GM19452 (cell line): Measurements from ENCODE around the gene MYO3B.
"Not testable (repeated sequence)": the region's sequence is repeated elsewhere in the genome, so short reads cannot be mapped to it uniquely, and the experiment has no call there.

Source experiments
- ATAC-seq: cut with Tn5 transposase; IDR thresholded peaks from one replicate; pipeline ENCODE4 v1.9.1; 2021; ENCODE audit not compliant: unreplicated experiment

The MYO3B gene

DNA sequence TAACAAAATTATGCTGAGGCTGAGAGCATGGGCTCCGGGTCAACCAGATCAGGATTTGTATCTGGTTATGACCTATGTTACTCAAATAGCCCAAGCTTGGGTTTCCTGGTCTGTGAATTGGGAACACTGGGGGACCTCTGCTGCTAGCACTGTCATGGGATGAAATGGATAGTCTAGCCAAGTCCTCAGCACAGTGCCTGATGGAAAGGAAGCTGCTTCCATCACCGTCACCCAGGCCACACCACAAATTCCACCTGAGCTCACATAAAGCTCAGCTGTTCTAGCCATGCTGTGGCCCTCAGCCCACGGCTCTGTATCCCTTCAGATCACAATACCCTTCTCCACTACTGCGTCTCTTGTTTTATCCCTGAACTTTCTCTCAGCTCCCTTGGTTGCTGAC, 357.6 kb downstream of the MYO3B start:
- no peak for ATAC-seq

DNA sequence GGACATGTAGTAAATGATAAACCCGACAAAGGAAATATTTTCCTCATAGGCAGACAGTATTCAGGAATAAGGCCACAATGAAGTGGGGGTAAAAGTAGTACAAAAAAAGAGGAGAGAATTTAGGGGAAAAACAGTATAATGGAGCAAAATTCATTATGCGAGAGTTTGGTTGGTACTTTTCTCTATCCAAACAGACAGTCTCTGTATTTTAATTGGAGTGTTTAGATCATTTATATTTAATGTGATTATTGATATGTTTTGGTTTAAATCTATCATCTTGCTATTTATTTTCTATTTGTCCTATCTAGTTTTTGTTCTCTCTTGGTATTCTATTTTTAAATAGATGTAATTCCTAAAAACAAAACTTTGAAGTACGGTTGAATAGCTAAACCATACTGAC, 366.9 kb downstream of the MYO3B start:
- no peak for ATAC-seq

DNA sequence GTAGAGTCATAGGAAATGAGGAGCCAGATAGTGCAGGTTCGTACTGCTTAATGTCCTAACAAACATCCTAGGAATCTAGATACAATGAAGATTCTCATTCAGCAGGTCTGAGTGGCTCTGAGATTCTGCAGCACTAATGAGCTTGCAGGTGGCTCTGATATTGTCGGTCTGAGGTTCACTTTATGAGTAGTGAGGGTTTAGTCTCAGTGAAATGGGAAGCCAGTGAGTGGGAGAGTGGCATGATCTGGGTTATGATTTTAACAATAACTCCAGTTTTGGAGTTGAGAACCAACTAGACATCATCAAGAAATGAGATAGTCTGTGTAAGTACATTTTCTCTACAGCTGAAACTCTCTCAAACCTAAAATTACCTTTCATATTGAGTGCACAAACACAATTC, 370.4 kb downstream of the MYO3B start:
- no peak for ATAC-seq

DNA sequence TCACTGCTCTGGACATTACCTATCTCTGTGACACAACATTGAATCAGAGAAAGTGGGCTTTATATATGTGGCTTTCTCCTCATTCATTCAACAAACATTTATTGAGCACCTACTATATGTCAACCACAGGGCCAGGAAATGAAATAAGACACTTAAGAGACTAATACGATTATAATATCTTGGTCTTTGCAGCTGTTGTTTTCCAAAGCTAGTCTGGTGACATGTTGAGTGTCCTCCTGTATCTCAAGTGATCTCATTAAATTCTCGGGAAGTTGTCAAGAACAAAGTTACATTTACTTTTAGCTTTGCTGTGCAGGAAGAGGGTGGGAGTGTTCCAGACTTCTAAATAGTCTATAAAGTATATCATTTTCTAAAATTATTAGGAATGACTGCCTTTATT, 372.6 kb downstream of the MYO3B start:
- no peak for ATAC-seq

DNA sequence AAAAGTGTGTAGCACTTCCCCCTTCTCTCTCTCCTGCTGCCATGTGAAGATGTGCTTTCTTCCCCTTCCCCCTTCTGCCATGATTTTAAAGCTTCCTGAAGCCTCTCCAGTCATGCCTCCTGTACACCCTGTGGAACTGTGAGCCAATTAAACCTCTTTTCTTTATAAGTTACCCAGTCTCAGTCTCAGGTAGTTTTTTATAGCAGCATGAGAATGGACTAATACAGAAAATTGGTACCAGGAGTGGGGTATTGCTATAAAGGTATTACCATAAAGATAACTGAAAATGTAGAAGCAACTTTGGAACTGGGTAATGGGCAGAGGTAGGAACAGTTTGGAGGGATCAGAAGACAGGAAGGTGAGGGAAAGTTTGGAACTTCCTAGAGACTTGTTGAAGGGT, 374.0 kb downstream of the MYO3B start:
- not testable (repeated sequence) for ATAC-seq

DNA sequence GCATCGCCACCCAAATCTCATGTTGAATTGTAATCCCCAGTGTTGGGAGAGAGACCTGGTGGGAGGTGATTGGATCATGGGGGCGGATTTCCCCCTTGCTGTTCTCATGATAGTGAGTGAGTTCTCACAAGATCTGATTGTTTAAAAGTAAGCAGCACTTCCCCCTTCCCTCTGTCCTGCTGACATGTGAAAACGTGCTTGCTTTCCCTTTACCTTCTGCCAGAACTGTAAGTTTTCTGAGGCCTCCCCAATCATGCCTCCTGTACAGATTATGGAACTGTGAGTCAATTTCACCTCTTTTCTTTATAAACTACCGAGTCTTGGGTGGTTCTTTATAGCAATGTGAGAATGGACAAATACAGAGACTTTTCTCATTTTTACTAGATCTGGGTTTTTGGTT, 375.8 kb downstream of the MYO3B start:
- ATAC-seq: no peak

DNA sequence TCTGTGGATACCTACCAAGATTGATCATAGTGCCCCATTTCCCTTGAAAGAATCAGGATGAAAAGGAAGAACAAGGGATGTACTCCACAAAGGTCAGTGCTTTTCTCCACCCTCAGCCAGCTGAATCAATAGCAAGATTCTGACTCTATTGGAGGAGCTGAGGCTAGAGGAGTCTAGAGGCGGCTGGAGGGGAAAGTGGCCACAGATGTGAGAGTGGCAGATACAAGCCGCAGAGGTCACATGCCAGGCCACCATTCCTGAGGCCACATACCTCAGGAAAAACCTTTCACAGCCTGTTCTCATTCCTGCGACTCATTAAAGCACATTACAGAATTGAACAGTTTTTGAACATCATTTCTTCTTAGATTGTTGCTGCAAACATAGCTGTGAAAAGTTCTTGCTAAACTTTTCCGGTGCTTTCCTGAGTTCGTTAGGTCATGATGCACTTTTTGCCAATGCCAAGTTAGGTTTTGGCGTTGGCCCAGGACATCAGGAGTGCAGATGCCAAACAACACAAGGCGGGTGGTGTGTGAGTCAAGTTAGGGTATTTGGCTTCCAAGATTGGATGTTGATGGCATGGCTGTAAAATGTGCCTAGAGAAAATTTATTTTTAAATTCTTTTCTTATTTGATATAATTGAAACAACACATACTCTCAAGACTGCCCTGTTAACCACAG, 376.5 kb downstream of the MYO3B start:
- ATAC-seq: no peak

DNA sequence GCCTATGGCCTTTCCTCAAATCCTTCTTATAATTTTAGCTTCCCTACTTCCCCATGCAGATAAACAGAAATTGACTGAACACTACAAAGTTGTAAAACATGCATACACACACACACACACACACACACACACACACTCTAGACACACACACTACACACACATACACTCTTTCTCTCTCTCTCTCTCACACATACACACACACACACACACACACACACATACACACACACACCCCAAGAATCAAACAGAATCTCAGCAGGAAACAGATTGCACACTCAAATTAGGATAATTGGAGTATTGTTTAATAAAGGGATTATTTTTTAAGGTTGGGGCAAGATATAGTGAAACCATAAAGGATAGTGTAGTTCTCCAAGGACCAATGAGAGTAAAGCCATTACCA, 385.0 kb downstream of the MYO3B start:
- no peak for ATAC-seq

DNA sequence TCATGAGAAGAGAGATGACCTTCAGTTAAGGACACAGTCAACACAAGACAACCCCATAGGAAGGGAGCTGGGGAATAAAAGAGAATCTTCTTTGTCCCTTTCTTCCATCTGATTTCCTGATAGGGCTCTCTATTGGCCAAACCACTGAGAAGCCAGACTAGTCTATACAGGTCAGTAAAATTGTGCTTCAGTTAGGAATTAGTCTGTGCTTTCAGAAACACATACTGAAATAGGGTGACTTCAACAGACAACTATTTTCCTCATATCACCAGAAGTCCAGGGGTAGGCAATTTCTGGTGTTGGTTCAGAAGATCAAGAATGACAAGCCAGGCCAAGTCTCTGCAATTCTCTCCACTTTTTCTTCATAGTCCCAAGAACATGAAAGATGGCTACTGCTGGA, 385.5 kb downstream of the MYO3B start:
- no peak for ATAC-seq

DNA sequence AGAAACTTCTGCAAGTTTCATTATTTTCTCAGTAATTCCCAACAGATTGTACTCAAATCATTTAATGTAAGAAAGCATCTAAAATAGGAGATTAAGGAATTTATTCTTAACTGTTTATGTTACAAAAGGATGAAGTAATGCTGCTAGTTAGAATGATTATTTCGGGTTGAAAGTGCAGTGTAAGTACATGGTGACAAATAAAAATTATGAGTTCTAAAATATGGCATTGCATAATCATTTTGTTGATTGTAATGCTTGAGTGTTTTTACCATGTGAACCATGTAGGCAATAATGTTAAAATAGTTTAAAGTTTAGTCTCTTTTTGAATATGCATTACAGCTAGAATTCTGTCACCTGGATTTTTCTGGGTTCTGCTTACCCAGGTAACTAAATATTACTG, 388.2 kb downstream of the MYO3B start:
- ATAC-seq: no peak

DNA sequence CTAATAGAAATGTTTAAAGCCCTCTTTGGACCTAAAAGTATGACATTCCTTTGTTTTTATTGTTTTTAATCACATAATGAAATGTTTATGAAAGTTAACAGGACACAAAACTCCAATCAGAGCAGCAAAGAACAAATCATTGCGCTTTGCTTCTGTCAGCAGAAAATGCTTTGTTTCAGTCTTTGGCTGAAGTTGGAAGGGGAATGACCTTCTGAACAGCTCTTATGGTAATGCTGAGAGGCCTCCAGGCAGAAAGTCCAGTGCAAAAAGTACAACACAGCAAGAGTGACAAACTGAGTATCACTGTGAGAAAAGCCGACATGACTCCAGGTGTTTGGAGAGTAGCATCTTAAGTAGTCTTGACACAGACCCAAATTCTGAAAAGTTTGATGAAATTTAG, 389.5 kb downstream of the MYO3B start:
- no peak for ATAC-seq

DNA sequence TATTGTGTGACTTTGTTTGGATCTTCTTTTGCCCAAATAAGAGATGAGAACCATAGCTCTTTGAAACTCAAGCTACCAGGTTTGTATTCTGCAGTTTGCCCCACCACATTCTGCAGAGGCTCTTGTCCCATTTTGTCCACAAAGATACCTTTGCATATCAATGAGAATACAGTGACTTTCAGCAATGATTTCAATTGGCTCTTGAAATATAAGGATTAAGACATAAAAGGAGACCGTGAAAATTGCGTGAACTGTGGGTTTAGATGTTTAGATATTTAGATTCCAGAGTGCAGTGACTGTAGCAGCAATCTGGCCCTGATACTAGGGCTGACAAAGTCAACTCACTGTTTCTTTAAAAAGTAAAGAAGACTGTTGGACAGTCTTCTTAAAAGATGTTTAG, 390.6 kb downstream of the MYO3B start:
- no peak for ATAC-seq

DNA sequence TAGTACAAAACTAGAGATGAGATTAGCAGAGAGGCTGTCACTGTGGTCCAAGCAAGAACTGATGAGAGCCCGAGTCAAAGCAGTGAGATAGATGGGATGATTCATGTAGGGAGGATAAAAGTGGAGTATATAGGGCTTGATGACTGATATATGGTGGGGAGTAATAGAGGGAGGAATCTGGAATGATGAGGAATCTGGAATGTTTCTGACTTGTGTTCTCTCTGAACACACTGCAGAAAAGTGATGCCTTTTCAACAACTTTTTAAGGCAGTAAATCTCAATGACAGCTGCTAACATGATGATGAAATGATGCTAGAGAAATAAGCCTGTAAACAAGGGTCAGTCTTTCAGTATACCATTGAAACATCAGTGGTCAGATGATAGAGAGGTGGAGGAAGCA, 393.7 kb downstream of the MYO3B start:
- ATAC-seq: no peak

DNA sequence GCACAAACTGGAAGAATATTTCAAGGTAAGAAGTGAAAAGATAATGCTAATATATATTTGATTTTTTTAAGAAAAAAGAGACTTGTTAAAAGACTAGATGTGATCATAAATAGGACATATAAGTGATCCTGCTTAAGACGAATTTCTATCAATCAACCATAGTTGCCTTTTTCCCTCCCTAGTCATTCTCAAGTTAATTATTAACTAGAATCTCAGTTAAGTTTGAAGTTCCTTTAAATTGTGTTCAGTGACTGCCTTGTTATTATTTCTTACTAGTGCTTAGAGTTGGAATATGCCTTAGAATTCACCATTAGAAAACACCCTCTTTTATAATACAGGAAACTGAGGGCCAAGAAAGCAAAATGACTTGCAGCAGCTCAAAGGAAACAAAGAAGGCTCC, 395.7 kb downstream of the MYO3B start:
- no peak for ATAC-seq

DNA sequence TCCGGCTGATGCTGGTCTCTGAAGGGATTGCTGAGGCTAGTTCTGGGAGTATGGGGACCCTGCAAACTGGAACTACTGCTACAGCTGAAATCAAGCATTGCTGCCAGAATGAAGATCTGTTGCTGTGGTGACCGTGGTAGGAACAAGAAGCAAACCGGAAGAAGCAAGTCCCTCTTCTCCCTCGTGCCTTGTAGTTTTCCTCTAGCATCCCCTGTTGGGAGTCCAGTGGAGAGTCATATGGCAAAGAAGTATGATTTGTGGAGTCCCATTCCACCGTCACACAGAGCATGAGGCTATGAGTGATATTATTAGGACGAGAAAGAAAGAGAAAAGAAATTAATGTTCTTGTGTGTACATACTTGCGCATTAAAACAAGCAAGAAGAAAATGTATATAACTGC, 398.3 kb downstream of the MYO3B start:
- ATAC-seq: no peak

DNA sequence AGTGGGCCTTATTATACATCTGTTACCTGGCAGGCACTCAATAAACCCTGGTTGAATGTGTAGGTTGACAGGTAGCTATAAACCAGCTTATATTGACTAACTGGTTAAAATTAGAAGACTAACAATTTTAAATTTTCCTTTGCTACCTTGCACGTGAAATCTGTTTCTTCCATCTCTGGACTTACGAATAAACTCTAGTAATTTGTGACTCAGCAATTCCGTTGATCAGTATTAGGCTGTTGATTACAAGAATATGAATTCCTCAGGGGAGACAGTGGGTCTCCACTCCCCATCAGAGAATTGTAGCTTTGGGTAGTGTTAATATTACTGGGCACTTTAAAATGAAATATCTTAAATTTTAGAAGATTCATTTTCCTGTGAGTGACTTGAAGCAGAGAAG, 399.4 kb downstream of the MYO3B start:
- ATAC-seq: no peak

DNA sequence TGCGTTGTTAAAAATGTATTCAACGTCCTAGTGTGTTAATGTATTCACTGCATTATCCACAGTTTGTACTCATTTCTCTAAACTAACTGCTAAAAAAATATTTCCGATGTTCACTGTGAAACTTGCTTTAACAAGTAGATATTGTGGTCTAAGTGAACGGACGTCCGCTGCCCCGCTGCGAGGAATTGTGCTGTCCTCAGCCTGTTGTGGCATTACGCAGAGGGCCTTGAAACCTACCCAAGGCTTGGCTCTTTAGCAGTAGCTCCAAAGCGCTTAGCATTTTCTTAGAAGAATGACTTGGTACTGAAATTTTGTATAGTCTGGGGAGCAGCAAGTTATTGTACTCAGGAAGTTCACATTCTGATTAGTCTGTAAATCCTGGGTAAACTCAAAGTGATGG, 400.7 kb downstream of the MYO3B start:
- no peak for ATAC-seq

DNA sequence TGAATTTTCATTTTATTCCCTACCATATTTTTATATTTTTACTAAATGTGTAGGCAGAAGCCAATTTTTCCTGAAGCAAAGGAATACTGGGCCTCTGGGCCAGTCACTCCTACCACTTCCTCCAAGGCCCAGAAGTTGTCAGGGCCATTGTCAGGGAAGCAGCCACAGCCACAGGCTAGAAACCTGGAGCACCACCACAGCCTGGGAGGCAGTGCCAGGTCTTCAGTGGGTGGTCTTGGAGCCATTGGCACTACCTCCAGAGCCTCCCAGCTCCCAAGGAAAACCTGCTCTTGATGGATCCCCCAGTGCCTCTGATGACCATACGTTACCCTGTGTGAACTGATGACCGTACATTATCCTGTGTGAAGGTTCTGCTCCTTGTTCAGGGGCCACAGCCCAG, 401.6 kb downstream of the MYO3B start:
- ATAC-seq: no peak

DNA sequence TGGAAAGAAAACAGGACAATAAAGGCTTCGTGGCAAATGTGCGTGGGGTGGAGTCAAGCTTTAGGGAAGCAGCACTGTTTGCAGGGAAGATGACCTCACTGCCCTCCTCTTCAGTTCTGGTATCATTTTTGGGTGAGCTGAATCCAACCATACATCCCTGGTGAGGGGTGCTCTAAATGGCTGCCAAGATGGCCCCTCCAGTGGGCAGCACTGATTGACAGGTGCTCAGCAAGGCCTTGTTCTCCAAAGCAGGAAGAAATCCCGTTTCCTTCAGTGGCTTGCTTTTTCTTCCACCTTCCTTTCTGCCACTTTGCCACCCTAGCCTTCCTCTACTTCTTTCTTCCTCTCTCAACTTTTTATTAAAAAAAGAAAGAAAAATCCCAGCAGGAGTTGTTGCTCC, 404.4 kb downstream of the MYO3B start:
- ATAC-seq: no peak

DNA sequence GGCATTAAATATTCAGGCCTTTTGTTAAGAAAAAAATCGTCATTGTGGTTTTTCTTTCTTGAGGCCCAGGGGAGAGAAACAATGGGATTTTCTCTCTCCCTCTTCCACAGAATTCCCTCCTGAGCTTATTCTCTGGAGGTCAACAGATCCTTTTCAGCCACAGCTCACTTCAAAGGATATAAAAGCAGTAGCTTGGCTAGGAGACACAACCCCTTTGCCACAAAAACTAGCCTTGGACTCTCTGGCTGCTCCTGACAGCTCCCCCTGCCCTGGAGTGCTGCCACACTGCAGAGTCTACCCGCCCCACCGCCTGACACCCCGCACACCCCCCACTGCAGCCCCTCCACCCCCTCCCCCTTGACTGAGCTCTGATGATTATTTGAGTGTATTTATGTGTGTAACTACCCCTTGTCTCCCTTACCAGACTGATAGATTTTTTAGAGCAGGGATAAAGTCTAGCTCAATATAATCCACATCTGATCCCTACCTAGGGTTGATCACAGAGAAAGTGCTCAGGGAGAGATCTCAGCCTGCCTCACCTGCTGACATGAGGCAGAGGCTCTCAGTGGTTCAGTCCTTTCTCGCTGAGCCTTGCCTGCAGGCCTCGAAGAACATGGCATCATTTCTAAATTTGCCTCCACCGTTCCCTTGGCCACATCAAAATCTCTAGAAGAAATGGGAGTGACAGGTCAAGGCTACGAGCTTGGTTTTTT, 405.0 kb downstream of the MYO3B start:
- no peak for ATAC-seq

DNA sequence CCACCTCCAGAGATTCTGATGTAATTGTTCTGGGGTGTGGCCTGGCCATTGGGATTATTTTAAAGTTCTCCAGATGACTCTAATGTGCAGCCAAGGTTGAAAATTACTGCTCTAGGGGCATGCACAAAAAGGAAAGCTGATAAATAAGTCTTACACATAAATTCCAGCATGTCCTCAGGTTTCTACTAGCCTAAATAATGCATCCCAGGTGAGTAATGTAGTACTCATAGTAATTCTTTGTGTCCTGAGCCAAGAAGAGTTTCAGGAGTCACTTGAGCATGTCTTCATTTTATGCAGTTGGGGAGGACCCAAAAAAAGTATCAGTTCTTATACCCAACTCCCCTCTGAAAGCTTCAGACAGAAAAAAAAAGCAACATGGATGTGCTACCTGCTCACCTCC, 407.1 kb downstream of the MYO3B start:
- ATAC-seq: no peak

DNA sequence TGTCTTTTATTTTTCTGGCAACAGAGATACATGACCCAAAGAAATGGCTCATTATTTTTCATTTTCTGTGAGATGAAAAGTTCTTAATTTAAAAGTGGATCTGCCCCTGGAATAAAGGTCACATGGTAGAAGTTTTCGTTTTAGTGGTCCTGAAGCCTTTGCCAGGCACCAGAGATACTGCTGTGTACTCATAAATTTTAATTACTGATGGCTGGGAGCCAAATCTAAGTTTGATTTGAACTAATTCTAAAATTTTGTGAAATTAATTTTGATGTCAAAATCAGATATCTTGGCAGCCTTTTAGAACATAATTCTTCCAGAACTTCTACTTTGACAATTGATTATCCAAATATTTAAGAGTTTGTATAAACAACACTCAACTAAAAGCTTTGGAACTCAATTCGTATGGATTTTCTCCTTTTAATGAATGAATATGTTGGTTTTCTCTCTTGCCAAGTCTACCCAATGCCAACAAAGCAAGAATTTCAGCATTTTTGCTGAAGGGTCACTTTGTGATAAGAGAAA, 408.7 kb downstream of the MYO3B start:
- ATAC-seq: no peak

DNA sequence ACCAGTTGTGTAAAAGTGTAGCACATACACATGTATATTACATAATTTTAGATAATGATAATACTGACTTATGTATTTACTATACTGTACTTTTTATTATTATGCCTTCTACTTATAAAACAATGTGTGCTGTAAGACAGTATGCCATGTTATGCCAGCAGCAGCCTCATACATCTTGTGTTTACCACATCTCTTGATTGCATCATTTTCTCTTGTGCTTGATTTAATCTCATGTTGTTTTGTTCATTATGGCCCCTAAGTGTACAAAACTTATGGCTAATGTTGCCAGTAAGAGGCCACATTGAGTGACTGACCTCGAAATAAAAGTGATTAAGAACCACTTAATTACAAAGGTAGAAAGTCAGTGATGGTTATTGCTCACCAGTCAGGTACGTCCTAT, 409.2 kb downstream of the MYO3B start:
- ATAC-seq: no peak
